ENCODE data around the gene DNAI2. TPM values are rescaled to one million over a fixed set of nuclear protein-coding genes. Genes with fewer than 3 reads are reported as not detected.
A peak's percentile ranks its signal among the peaks of the same experiment; 100 is the strongest.

DNAI2 gene
- total and polyA plus RNA-seq, 9 of the 15 experiments (the other 6 are each of a cell fraction or from before 2014, with no cell fraction given): not detected

DNA sequence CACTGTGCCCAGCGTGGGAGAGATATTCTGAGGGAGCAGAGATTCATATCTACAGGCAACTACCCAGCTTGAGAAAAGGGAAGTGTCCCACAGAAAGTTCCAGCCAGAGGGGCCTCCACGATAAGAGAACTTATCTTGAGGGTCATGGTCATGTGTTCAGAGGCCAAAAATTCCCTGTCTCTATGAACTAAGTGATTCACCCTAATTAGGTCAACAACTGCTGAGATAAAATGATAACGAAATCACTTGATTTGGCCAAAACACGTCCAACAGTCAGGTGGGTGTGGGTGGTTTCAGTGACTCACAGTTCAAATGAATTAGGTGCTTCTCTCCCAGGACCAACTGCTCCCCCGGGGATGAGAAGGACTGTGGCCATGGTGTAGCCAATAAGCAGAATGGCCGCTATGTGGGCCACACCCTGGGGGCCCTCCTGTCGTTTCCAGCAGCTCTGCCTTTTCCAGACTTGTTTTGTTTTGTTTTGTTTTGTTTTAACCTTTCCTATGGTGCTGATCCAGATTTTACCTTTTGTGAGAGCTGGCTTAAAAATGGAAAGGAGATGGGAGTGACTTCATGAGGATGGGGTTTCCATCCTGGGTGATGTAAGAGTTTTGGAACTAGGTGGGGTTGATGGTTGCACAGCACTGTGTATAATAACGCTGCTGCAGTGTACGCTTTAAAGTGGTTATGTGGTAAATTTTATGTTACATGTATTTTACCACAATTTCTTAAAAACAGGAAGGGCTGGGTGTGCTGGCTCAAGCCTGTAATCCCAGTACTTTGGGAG, 8.7 kb downstream of the DNAI2 start (continued):
- TF ChIP-seq, protein P1, sequence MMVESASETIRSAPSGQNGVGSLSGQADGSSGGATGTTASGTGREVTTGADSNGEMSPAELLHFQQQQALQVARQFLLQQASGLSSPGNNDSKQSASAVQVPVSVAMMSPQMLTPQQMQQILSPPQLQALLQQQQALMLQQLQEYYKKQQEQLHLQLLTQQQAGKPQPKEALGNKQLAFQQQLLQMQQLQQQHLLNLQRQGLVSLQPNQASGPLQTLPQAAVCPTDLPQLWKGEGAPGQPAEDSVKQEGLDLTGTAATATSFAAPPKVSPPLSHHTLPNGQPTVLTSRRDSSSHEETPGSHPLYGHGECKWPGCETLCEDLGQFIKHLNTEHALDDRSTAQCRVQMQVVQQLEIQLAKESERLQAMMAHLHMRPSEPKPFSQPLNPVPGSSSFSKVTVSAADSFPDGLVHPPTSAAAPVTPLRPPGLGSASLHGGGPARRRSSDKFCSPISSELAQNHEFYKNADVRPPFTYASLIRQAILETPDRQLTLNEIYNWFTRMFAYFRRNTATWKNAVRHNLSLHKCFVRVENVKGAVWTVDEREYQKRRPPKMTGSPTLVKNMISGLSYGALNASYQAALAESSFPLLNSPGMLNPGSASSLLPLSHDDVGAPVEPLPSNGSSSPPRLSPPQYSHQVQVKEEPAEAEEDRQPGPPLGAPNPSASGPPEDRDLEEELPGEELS (CRISPR knock-in tag; IDR thresholded peaks at IDR 0.05; ENCODE audit: borderline replicate concordance): no peak
- TF ChIP-seq ELF2 (CRISPR knock-in tag; IDR thresholded peaks at IDR 0.05) (no peak), MAFF (IDR thresholded peaks at IDR 0.05; ENCODE audit: low read length) (no peak), PRMT5 (CRISPR knock-in tag; IDR thresholded peaks at IDR 0.05) (no peak), ZC3H11A (IDR thresholded peaks at IDR 0.05; ENCODE audit: low read depth, low read length) (no peak), MCM2 (IDR thresholded peaks at IDR 0.05; ENCODE audit: low read depth) (no peak), HINFP (tag; conservative IDR thresholded peaks at IDR 0.05; ENCODE audit: low read depth) (no peak), MXI1 (IDR thresholded peaks at IDR 0.05; ENCODE audit: low read depth, low read length) (no peak), HNRNPUL1 (IDR thresholded peaks at IDR 0.05; ENCODE audit: low read length) (no peak), ELK1 (CRISPR knock-in tag; IDR thresholded peaks at IDR 0.05) (no peak), HNRNPLL (IDR thresholded peaks at IDR 0.05; ENCODE audit: low read depth, low read length, poor library complexity, severe bottlenecking) (no peak), ATF7 (IDR thresholded peaks at IDR 0.05) (peak; percentile 78), TAF1 (IDR thresholded peaks at IDR 0.05; ENCODE audit: control insufficient read depth, extremely low read depth, insufficient read depth, low read length, severe bottlenecking) (no peak), ETV1 (tag; conservative IDR thresholded peaks at IDR 0.05; ENCODE audit: low read depth) (no peak), SRF (CRISPR knock-in tag; IDR thresholded peaks at IDR 0.05) (peak; percentile 6 to 84; a peak in 2 of 4 replicates)
- TF ChIP-seq, protein P2, sequence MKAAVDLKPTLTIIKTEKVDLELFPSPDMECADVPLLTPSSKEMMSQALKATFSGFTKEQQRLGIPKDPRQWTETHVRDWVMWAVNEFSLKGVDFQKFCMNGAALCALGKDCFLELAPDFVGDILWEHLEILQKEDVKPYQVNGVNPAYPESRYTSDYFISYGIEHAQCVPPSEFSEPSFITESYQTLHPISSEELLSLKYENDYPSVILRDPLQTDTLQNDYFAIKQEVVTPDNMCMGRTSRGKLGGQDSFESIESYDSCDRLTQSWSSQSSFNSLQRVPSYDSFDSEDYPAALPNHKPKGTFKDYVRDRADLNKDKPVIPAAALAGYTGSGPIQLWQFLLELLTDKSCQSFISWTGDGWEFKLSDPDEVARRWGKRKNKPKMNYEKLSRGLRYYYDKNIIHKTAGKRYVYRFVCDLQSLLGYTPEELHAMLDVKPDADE (conservative IDR thresholded peaks at IDR 0.05; ENCODE audit: control insufficient read depth, low read depth, low read length): no peak
- TF ChIP-seq, protein P3, sequence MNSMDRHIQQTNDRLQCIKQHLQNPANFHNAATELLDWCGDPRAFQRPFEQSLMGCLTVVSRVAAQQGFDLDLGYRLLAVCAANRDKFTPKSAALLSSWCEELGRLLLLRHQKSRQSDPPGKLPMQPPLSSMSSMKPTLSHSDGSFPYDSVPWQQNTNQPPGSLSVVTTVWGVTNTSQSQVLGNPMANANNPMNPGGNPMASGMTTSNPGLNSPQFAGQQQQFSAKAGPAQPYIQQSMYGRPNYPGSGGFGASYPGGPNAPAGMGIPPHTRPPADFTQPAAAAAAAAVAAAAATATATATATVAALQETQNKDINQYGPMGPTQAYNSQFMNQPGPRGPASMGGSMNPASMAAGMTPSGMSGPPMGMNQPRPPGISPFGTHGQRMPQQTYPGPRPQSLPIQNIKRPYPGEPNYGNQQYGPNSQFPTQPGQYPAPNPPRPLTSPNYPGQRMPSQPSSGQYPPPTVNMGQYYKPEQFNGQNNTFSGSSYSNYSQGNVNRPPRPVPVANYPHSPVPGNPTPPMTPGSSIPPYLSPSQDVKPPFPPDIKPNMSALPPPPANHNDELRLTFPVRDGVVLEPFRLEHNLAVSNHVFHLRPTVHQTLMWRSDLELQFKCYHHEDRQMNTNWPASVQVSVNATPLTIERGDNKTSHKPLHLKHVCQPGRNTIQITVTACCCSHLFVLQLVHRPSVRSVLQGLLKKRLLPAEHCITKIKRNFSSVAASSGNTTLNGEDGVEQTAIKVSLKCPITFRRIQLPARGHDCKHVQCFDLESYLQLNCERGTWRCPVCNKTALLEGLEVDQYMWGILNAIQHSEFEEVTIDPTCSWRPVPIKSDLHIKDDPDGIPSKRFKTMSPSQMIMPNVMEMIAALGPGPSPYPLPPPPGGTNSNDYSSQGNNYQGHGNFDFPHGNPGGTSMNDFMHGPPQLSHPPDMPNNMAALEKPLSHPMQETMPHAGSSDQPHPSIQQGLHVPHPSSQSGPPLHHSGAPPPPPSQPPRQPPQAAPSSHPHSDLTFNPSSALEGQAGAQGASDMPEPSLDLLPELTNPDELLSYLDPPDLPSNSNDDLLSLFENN (IDR thresholded peaks at IDR 0.05; ENCODE audit: low read depth in 2 of 2, low read length in 2 of 2): 0 out of 4 replicates have a peak, but pooled peaks of 1 of the 2 experiments have one; percentile 52

Measured in K562 (cell line).